HG02763 (cell line): Measurements from ENCODE around the gene NIN.

ENCODE experiments used
- ATAC-seq: cut with Tn5 transposase; IDR thresholded peaks from one replicate; pipeline ENCODE4 v1.9.1; 2021; ENCODE audit warnings: mild to moderate bottlenecking, moderate library complexity; ENCODE audit not compliant: unreplicated experiment

NIN gene, protein sequence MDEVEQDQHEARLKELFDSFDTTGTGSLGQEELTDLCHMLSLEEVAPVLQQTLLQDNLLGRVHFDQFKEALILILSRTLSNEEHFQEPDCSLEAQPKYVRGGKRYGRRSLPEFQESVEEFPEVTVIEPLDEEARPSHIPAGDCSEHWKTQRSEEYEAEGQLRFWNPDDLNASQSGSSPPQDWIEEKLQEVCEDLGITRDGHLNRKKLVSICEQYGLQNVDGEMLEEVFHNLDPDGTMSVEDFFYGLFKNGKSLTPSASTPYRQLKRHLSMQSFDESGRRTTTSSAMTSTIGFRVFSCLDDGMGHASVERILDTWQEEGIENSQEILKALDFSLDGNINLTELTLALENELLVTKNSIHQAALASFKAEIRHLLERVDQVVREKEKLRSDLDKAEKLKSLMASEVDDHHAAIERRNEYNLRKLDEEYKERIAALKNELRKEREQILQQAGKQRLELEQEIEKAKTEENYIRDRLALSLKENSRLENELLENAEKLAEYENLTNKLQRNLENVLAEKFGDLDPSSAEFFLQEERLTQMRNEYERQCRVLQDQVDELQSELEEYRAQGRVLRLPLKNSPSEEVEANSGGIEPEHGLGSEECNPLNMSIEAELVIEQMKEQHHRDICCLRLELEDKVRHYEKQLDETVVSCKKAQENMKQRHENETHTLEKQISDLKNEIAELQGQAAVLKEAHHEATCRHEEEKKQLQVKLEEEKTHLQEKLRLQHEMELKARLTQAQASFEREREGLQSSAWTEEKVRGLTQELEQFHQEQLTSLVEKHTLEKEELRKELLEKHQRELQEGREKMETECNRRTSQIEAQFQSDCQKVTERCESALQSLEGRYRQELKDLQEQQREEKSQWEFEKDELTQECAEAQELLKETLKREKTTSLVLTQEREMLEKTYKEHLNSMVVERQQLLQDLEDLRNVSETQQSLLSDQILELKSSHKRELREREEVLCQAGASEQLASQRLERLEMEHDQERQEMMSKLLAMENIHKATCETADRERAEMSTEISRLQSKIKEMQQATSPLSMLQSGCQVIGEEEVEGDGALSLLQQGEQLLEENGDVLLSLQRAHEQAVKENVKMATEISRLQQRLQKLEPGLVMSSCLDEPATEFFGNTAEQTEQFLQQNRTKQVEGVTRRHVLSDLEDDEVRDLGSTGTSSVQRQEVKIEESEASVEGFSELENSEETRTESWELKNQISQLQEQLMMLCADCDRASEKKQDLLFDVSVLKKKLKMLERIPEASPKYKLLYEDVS (N-terminal part only)

GRCh38 chr14:50830932-50831725 is at the start of gene NIN:
Gene NIN, minus strand, starts transcription at chr14:50831162. Its CDS starts 9,106 bp downstream, at chr14:50822056.
- ATAC-seq = peak; percentile 80

DNA sequence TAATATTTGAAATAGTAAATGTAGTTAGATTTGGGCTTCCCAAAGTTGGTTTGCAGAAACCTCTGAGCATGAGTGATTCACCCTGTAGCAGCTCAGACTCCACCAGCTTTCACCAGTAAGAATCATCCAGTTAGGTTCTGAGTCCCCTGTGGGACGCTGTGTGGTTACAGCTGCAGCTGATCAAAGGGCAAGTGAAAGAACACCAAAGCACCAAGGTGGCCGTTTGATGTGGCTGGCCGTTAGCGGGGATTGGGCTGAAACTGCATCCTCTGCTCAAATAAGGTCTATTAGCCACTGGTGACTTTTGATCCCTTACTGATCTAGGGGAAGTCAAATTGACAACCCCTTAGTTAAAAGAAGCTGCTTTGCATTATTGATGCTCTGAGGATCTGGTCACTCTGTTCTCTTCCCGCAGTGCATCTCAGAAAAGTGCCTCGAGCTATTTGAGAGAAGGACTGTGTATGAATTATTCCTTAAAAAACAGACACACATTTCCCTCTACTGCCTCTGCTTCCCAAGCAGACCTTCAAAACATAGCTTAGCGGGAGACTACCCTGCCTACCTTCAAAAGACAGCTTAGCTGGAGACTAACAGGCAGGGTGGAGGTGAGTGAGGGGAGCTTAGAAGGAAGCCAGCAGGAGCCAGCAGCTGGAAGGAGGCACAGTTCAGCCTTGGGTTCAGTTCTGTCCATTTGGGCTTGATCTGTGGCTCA is 44.6 kb upstream of the NIN start:
- ATAC-seq = peak; percentile 86

- ATAC-seq = no peak
Observed at GRCh38 chr14:50874757-50875156, 43.8 kb upstream of the NIN start.

- ATAC-seq = no peak
Observed at GRCh38 chr14:50871914-50872732, 41.2 kb upstream of the NIN start, which contains the start of gene ABHD12B. Gene ABHD12B, plus strand, starts transcription at chr14:50872053. Its CDS starts 122 bp downstream, at chr14:50872175.

DNA sequence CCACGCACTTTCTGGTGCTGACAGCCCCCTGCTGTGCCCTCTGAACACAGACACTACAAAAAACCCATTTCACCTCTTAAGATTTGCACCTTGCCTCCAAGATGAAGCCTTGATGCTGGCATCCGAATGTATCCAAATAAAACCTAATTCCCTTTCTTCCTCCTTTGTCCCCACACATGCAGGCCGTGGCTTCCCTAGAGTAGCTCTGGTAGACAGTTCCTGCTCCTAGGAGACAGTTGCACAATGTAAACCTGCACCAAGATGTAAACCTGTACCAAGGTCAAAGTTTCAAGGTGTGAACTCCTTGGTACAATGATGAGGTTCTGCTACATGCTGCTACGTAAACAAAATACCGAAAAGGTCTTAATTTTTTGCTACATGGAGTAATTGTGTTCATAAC is 40.3 kb upstream of the NIN start:
- no peak for ATAC-seq

DNA sequence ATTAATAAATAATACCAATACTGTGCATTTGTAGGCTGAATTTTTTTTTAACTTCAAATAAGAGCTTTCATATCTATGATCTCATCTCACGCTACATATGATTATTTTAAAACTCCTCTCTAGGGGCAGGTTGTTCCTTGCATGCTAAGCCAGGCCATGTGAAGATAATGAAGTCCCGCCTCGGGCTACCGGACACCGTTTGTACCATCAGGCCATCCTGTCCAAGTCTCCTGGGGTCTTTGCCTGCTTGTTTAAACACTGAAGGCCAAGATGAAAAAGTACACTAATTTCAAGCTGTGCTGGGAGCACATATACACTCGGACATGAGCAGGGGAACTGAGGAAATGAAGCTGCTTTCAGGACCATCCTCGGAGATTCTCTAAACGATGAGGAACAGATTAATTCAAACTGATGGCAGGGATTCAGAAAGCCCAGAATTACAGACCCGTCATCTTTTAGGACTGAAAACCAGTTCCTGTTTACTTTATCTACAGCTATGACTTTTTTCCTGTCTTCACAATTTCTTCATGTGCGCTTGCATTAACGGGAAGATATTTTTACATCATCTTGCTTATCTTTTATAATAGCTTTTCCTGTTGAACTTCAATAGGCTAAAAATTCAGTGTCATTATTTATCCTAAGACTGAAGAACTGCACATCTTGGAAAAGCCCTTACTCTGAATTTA is 34.6 kb upstream of the NIN start:
- ATAC-seq = no peak

DNA sequence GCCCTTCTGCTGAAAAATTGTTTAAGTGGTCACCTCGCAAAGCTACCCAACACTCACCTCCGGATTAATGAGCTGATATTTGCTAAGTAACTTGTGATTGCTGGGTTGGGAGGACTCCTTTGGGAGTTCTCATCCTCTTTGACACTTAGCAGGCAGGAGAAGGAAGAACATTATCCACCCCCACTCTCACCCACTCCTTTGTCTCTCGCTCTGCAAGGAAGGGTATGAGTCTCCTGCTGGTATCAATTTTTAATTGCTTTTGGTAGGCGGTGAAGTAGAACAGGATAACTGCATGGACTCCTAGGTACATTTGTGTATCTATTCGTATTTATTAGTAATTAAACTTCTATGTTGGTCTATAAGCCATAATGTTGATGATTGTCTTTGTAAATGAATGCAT is 34.0 kb upstream of the NIN start:
- no peak for ATAC-seq

DNA sequence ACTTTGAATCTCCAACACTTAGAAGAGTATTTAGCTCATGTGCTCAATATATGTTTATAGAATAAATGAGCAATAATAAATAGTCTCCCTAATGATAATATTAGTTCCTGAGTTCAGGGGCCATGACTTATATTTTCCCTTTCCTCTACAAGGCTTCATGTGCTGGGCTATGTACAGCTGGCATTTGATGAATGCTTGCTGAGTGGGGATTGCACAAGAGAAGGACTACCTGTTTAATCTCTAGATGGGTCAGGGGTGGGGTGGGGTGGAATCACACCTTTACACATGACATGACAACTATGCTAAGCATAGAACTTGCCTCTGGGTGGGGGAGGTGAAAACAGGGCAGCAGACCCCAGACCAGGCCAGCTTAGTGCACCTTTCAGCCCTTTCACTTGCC is 33.3 kb upstream of the NIN start:
- ATAC-seq = no peak

GRCh38 chr14:50862036-50862570 is 31.1 kb upstream of the NIN start:
- ATAC-seq = no peak

DNA sequence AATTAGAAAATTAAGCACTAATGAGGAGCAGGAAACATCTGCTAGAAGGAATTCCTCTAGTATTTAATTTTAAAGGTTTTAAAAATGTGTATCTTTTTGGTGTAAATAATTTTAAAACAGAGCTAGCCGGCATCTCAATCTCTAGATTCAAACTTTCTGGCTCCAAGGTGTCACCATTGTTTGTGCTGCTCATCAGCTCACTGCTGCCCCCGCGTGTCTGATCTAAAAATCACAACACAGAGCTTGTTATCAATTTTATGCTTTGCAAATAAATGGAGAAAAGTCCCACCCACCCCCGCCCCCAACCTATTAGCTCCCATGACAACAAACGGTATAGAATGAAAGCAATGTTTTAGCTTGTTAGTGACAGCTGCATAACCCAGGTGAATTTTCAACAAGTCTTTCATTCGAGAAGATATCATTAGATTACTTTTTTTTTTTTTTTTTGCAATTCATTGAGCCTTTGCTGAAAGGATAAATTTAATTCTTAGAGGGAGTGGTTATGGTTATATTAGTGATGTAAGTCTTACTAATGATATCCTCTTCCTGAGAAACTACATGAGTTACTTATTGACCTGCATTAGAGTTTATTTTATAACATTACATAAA is 29.6 kb upstream of the NIN start:
- ATAC-seq = no peak

- no peak for ATAC-seq
Observed at GRCh38 chr14:50859296-50859624, 28.3 kb upstream of the NIN start.

- ATAC-seq = no peak
Observed at GRCh38 chr14:50856660-50857059, 25.7 kb upstream of the NIN start.

DNA sequence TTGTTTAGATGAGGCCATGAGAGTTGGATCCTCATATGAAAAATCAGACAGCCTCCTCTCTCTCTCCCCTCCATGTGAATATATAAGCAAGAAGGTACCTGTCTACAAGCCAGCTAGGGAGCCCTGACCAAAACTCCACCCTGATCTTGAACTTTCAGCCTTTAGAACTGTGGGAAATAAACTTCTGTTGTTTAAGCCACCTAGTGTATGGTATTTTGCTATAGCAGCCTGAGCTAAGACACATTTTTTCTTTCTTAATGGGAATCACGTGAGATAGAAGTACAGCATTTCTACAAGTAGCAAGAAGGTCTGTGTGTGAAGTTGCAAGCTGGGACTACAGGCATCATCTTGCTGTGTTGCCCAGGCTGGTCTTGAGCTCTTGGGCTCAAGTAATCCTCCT is 24.6 kb upstream of the NIN start:
- ATAC-seq = no peak

DNA sequence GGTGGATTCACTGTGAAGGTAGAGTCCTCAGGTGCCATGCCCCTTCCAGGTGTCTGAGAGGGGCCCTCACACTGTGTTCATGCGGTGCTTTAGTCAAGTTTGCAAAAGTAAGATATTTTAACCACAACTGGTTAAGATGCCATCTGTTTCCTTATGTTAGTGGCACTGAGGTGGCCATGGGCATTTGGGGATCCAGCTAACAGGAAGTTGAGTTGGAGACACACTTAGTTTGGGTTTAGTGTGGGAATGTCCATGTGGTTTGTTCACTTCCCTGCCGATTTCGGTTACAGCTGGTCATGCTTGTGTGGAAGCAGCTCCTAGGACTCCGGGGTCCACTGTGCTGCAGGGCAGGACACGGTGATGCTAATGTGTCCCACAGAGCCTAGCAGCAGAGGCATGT is 23.6 kb upstream of the NIN start:
- ATAC-seq = no peak

DNA sequence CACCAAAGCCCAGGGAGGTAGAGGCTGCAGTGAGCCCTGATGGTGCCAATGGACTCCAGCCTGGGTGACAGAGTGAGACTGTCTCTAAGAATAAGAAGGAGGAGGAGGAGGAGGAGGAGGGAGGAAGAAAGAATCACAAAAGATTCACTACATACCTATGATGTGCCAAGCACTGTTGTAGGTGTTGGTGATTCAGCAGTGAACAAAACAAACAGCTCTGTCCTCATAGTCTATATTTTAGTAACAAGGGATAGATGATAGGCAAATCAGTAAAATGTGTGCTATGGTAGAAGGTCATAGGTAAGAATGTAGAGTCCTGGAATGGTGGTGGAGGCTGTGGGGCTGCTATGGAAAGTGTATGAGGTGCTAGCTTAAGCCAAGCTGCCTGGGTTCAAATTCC is 22.9 kb upstream of the NIN start:
- ATAC-seq = no peak

DNA sequence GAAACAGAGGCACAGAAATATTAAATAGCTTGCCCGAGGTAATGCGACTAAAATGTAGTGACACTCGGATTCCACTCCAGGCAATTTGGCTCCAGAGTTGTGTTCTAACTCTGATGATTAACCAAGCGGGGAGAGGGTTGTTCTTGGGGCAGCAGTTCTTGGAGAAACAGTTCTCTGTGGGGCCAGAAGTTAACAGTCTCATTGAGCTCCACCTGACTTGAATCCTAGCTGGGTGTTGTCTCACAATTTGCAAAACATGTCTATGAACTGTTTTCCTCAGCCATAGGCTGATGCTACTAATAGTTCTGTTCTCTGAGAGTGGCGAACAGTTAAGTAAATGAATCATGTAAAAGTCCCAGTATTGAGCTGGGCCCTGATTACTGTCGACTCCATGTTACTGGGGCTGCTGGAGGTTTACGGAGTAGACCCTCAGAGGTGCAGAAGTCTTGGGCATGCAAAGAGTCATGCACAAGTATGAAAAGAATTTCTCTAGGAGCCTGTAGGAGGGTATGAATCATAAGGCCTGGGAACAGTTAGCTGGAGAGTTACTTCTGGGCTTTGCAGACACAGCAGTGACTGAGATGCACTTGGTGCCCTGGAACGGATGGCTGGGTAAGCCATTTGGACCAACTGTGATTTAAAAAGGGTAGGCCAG is 15.4 kb upstream of the NIN start:
- no peak for ATAC-seq

- no peak for ATAC-seq
Observed at GRCh38 chr14:50845166-50845565, 14.2 kb upstream of the NIN start.
